ENCODE results near the gene ANO1. TPM values are rescaled to one million over a fixed set of nuclear protein-coding genes. Genes with fewer than 3 reads are reported as not detected.
"Not testable (repeated sequence)": the region's sequence is repeated elsewhere in the genome, so short reads cannot be mapped to it uniquely, and the experiment has no call there.

ANO1 gene
- polyA plus RNA-seq, 3 donors = not detected

GRCh38 chr11:70033711-70034070 is 44.4 kb upstream of the ANO1 start:
- Mint-ChIP-seq H3K4me3 (no peak overlapping the region), H3K9me3 (peaks cover 14 to 22% (median 19%) of the 10 kb centered on the region in 7 donors), H3K27ac (no peak overlapping the region), H3K27me3 (ENCODE audit: low read depth in 3 of 3) (peaks cover 3 to 9% (median 4%) of the 10 kb centered on the region in 3 donors), H3K4me1 (no peaks in the 10 kb centered on the region), H3K36me3 (no peaks in the 10 kb centered on the region)
- H3K79me2 ChIP-seq (ENCODE audit: insufficient read depth, low read length) = no peaks in the 10 kb centered on the region
- intact Hi-C loops (cut with micrococcal nuclease) = no loop called here
- no peaks in the 10 kb centered on the region for H3K36me3 ChIP-seq (replicated peaks in 1 of 2; ENCODE audit: control insufficient read depth in 1 of 2, insufficient read depth in 2 of 2, low read length in 2 of 2)
- no peak overlapping the region for H3K4me2 ChIP-seq (replicated peaks; ENCODE audit: extremely low read depth, low read length, poor library complexity, severe bottlenecking)
- no peaks in the 10 kb centered on the region for H4K20me1 ChIP-seq (ENCODE audit: insufficient read depth, low read length)
- no peak for TF ChIP-seq CTCF (IDR thresholded peaks at IDR 0.05)
- H3K27ac ChIP-seq (ENCODE audit: low read depth in 1 of 2, low read length in 2 of 2) = no peak overlapping the region
- no peaks in the 10 kb centered on the region for H3K4me1 ChIP-seq (ENCODE audit: control insufficient read depth in 1 of 2, insufficient read depth in 2 of 2, low read length in 2 of 2)
- peaks cover 19 to 21% of the 10 kb centered on the region in 2 donors for H3K9me3 ChIP-seq (replicated peaks in 1 of 2; ENCODE audit: control insufficient read depth in 1 of 2, insufficient read depth in 1 of 2, low read length in 2 of 2)
- DNase-seq = no peak
- no peak overlapping the region for H3K4me3 ChIP-seq (replicated peaks in 1 of 3; ENCODE audit: low read depth in 2 of 3, low read length in 3 of 3)
- H3K27me3 ChIP-seq (ENCODE audit: control insufficient read depth in 2 of 2, insufficient read depth in 2 of 2, low read length in 2 of 2) = no peaks in the 10 kb centered on the region
- H2AFZ ChIP-seq (ENCODE audit: insufficient read depth, low read depth, low read length, poor library complexity, severe bottlenecking) = no peak overlapping the region
- 90% methylated on average over 2 of the region's 4 CpGs for WGBS (ENCODE audit: insufficient coverage)
- H3K9ac ChIP-seq (ENCODE audit: insufficient read depth, low read length, poor library complexity, severe bottlenecking) = no peak overlapping the region

- Histone ChIP-seq H3K79me2 (ENCODE audit: insufficient read depth, low read length) (no peaks in the 10 kb centered on the region), H3K9ac (ENCODE audit: insufficient read depth, low read length, poor library complexity, severe bottlenecking) (no peak overlapping the region), H3K9me3 (replicated peaks in 1 of 2; ENCODE audit: control insufficient read depth in 1 of 2, insufficient read depth in 1 of 2, low read length in 2 of 2) (peaks cover 27 to 31% of the 10 kb centered on the region in 2 donors), H4K20me1 (ENCODE audit: insufficient read depth, low read length) (no peaks in the 10 kb centered on the region), H3K27me3 (ENCODE audit: control insufficient read depth in 2 of 2, insufficient read depth in 2 of 2, low read length in 2 of 2) (no peaks in the 10 kb centered on the region), H3K36me3 (replicated peaks in 1 of 2; ENCODE audit: control insufficient read depth in 1 of 2, insufficient read depth in 2 of 2, low read length in 2 of 2) (no peaks in the 10 kb centered on the region), H3K4me2 (replicated peaks; ENCODE audit: extremely low read depth, low read length, poor library complexity, severe bottlenecking) (no peak overlapping the region), H3K27ac (ENCODE audit: low read depth in 1 of 2, low read length in 2 of 2) (no peak overlapping the region), H3K4me1 (ENCODE audit: control insufficient read depth in 1 of 2, insufficient read depth in 2 of 2, low read length in 2 of 2) (no peaks in the 10 kb centered on the region), H3K4me3 (replicated peaks in 1 of 3; ENCODE audit: low read depth in 2 of 3, low read length in 3 of 3) (no peak overlapping the region), H2AFZ (ENCODE audit: insufficient read depth, low read depth, low read length, poor library complexity, severe bottlenecking) (no peak overlapping the region)
- Mint-ChIP-seq H3K4me3 (no peak overlapping the region), H3K27ac (no peak overlapping the region), H3K9me3 (peaks cover 22 to 32% (median 27%) of the 10 kb centered on the region in 7 donors), H3K36me3 (no peaks in the 10 kb centered on the region), H3K4me1 (no peaks in the 10 kb centered on the region), H3K27me3 (ENCODE audit: low read depth in 3 of 3) (peaks cover 3 to 9% (median 4%) of the 10 kb centered on the region in 3 donors)
- DNase-seq = no peak
- WGBS (ENCODE audit: insufficient coverage) = 57% methylated on average over 2 of the region's 11 CpGs
- TF ChIP-seq CTCF (IDR thresholded peaks at IDR 0.05) = no peak
- intact Hi-C loops (cut with micrococcal nuclease) = no loop called here
Observed at GRCh38 chr11:70034740-70035365, 43.3 kb upstream of the ANO1 start.

GRCh38 chr11:70035665-70036064 is 42.5 kb upstream of the ANO1 start:
- H3K9ac ChIP-seq (ENCODE audit: insufficient read depth, low read length, poor library complexity, severe bottlenecking); H2AFZ ChIP-seq (ENCODE audit: insufficient read depth, low read depth, low read length, poor library complexity, severe bottlenecking); H3K36me3 Mint-ChIP-seq; H3K4me3 Mint-ChIP-seq; H3K27me3 Mint-ChIP-seq (ENCODE audit: low read depth in 3 of 3); H3K4me1 Mint-ChIP-seq; H3K27me3 ChIP-seq (ENCODE audit: control insufficient read depth in 2 of 2, insufficient read depth in 2 of 2, low read length in 2 of 2); H3K27ac Mint-ChIP-seq; H3K27ac ChIP-seq (ENCODE audit: low read depth in 1 of 2, low read length in 2 of 2); H3K36me3 ChIP-seq (replicated peaks in 1 of 2; ENCODE audit: control insufficient read depth in 1 of 2, insufficient read depth in 2 of 2, low read length in 2 of 2); H3K4me3 ChIP-seq (replicated peaks in 1 of 3; ENCODE audit: low read depth in 2 of 3, low read length in 3 of 3); DNase-seq; H4K20me1 ChIP-seq (ENCODE audit: insufficient read depth, low read length); H3K4me2 ChIP-seq (replicated peaks; ENCODE audit: extremely low read depth, low read length, poor library complexity, severe bottlenecking); H3K4me1 ChIP-seq (ENCODE audit: control insufficient read depth in 1 of 2, insufficient read depth in 2 of 2, low read length in 2 of 2); intact Hi-C loops (cut with micrococcal nuclease); H3K79me2 ChIP-seq (ENCODE audit: insufficient read depth, low read length): not testable (repeated sequence)
- no CpG with 5 or more reads among the region's 2 CpGs for WGBS (ENCODE audit: insufficient coverage)
- H3K9me3 Mint-ChIP-seq = peaks cover 25 to 38% (median 32%) of the 10 kb centered on the region in 7 donors
- peaks cover 34 to 36% of the 10 kb centered on the region in 2 donors for H3K9me3 ChIP-seq (replicated peaks in 1 of 2; ENCODE audit: control insufficient read depth in 1 of 2, insufficient read depth in 1 of 2, low read length in 2 of 2)
